ENCODE data around the gene LARGE2.

The LARGE2 gene

DNA sequence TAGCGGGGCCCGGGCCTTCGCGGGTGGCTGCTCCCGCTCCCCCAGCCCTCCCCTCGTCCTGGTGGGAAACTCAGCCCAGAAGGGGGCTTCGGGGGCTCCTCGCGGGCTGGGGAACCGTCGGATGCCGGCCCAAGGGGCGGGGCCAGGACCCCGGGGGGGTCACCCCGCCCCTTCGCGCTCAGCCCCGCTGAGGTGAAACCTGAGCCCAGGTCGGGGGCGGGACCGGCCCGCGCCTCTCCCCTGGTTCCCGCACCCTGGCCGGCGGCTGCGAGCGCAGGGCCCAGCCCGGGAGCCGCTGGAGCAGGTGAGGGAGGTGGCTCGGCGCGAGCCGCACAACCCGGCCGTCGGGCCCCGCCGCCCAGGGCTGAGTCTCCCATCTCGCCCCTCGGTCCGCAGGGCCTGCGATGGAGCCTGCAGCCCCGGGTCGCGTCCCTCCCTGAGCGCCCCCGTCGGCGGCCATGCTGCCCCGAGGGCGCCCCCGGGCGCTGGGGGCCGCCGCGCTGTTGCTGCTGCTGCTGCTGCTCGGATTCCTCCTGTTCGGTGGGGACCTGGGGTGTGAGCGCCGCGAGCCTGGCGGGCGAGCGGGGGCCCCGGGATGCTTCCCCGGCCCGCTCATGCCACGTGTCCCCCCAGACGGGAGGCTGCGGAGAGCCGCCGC, at the start of gene LARGE2:
Gene LARGE2, plus strand, starts transcription at position 232 of the 658 bp plus-strand sequence. Its CDS starts 227 bp downstream, at position 459.
- no peak within 1 kb of the TSS for H3K4me3 ChIP-seq (ENCODE audit: low read depth, low read length)
- TF ChIP-seq, protein P1, sequence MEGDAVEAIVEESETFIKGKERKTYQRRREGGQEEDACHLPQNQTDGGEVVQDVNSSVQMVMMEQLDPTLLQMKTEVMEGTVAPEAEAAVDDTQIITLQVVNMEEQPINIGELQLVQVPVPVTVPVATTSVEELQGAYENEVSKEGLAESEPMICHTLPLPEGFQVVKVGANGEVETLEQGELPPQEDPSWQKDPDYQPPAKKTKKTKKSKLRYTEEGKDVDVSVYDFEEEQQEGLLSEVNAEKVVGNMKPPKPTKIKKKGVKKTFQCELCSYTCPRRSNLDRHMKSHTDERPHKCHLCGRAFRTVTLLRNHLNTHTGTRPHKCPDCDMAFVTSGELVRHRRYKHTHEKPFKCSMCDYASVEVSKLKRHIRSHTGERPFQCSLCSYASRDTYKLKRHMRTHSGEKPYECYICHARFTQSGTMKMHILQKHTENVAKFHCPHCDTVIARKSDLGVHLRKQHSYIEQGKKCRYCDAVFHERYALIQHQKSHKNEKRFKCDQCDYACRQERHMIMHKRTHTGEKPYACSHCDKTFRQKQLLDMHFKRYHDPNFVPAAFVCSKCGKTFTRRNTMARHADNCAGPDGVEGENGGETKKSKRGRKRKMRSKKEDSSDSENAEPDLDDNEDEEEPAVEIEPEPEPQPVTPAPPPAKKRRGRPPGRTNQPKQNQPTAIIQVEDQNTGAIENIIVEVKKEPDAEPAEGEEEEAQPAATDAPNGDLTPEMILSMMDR (IDR thresholded peaks at IDR 0.05; ENCODE audit: low read depth, low read length) = no peak

DNA sequence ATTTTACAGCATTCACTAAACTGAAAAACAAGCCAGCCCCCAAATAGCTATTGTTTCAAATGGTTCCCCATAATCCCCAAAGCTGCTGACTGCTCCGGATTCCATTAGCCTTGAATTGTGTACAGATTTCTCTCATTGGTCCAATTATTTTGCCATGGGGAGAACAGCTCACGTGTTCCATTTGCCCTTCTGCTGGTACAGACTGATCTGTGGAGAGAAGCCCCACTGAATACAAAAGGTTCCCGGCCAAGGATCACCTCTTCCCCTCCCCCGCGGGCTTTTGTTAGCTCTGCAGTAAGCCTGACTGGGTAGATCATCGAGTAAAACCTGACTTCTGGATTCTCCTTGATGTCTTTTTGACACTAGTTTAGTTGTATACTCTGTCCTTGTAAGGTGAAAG, 46.1 kb upstream of the LARGE2 start:
- TF ChIP-seq, protein P1 (IDR thresholded peaks at IDR 0.05; ENCODE audit: low read depth, low read length) = no peak

DNA sequence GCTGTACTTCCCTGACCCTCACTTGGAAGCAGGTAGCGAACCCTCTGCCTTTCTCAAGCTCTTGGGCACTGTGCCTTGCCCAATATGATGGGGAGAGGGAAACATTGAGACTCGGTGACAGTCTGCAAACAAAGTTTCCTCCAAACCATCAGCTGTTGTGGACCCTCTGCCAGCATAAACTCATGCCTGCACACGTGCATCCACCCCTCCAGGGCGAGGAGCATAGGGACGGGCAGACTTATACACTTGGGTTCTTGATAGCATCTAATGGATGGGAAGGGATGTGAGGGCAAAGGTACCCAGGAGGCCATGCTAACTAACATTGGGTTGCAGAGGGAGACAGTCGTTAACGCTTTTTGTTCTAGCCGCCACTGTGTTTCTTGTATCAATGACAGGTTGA, 45.2 kb upstream of the LARGE2 start:
- H3K4me3 ChIP-seq (ENCODE audit: low read depth, low read length) = no peak overlapping the region
- TF ChIP-seq, protein P1 (IDR thresholded peaks at IDR 0.05; ENCODE audit: low read depth, low read length) = no peak

More for the DNA sequence above, 46.1 kb upstream of the LARGE2 start:
- no peak overlapping the region for H3K4me3 ChIP-seq (ENCODE audit: low read depth, low read length)

DNA sequence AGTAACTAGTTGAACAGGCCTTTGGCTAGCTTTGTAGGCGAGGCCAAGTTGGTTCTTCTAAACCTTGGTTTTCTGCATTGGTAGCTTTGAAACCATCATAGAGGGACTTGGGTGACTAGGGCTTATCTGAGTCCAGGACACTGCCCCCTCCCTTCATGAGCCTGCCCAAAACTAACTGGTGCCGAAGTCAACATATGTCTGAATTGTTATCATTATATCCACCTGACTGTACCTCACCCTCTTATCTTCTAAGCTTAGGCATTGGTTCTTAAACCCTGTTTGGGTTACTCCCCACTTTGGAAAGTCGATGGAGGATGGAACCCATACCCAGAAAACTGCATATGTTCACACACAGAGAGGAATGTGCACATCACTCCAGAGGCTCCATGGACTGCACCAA, 44.6 kb upstream of the LARGE2 start:
- TF ChIP-seq, protein P1 (IDR thresholded peaks at IDR 0.05; ENCODE audit: low read depth, low read length) = no peak

DNA sequence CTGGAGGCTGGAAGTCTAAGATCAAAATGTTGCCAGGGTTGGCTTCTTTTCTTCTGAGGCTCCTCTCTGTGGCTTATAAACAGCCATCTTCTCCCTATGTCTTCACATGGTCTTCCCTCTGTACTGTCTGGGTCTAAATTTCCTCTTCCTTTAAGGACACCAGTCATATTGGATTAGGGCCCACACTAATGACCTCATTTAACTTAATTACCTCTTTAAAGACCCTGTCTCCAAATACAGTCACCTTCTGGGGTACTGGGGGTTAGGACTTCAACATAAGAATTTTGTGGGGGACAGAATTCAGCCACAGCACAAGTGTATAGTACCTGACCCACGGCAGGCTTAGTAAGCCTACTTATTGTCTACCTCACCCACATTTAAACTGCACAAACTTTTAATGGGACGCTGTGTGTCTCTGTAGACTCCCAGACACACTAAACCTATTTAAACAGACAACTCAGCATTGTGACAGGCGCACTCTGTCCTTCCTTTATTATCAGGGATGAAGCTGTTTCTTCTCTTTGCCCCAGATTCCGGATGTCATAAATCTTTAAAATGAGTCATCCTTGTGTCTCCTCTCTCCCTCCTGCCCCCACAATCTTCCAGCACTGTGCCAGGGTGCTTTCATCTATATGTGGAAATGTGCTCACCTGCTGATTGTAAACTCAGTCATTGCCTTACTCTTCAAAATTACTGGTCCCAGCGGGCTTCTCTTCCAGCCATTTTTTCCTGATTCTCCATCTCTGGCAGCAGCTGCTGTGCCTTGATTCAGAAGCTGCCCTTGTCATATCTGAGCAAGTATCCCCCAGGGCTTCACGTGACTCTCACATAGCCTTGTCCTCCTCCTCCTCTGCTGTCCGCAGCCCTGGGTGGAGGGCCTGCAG, 42.4 kb upstream of the LARGE2 start:
- TF ChIP-seq, protein P1 (IDR thresholded peaks at IDR 0.05; ENCODE audit: low read depth, low read length) = no peak
- no peak overlapping the region for H3K4me3 ChIP-seq (ENCODE audit: low read depth, low read length)

More for the DNA sequence above, 44.6 kb upstream of the LARGE2 start:
- H3K4me3 ChIP-seq (ENCODE audit: low read depth, low read length) = no peak overlapping the region

- TF ChIP-seq, protein P1 (IDR thresholded peaks at IDR 0.05; ENCODE audit: low read depth, low read length) = no peak
- no peak overlapping the region for H3K4me3 ChIP-seq (ENCODE audit: low read depth, low read length)
Observed at GRCh38 chr11:45880772-45881570, 41.5 kb upstream of the LARGE2 start.
